Endothelial cell of umbilical vein (primary cell): ENCODE results near the gene CNTNAP2. TPM values are rescaled to one million over a fixed set of nuclear protein-coding genes. Genes with fewer than 3 reads are reported as not detected.

Experiments used
- BruUV-seq: library from RNA; stranded (reverse); fragments of 400-500 nt; replicated peaks from 2 replicates; lab custom pipeline; 2021; lab: Mats Ljungman, UMichigan
- CTCF ChIA-PET: fragments of 300-600, 350-600 bp; sonication (Branson Sonifier 250); formaldehyde crosslinking; loops from one replicate; lab custom pipeline; 2021; ENCODE audit warnings: antibody characterized with exemption, inconsistent platforms; lab: Charles Lee
- POLR2A ChIA-PET: fragments of 300-600, 350-600 bp; sonication (Branson Sonifier 250); formaldehyde crosslinking; loops from one replicate; lab custom pipeline; 2021; ENCODE audit warnings: antibody characterized with exemption, inconsistent platforms; lab: Charles Lee
- DNase-seq: peaks from one replicate; pipeline ENCODE4 v3.0.0-alpha.2; 2011; ENCODE audit warnings: low read depth, low spot score
- FAIRE-seq: peaks from 2 replicates; lab custom pipeline; 2011; peaks lifted over from hg19 to GRCh38; lab: Jason Lieb, UNC
- H2AFZ ChIP-seq: 2 replicates; pipeline ENCODE4 v1.6.0; 2012; ENCODE audit warnings: low read depth, low read length, control low read depth, inconsistent platforms
- H3K27ac ChIP-seq: 2 replicates; pipeline ENCODE4 v1.5.1; 2011; ENCODE audit warnings: low read depth, mild to moderate bottlenecking, control low read depth, low read length, moderate library complexity; ENCODE audit not compliant: insufficient read depth
- H3K27me3 ChIP-seq, 2 experiments: 2 replicates each; pipeline versions ENCODE4 v1.6.0 to v1.6.1; 2011; ENCODE audit warnings: low read length in 2 of 2, mixed read lengths in 1 of 2; ENCODE audit not compliant: control insufficient read depth in 2 of 2, insufficient read depth in 2 of 2
- H3K36me3 ChIP-seq, 2 experiments: 2 replicates in 1 of 2; 3 replicates in 1 of 2; pipeline ENCODE4 v1.5.1; 2011; ENCODE audit warnings: low read length in 2 of 2, mild to moderate bottlenecking in 1 of 2, moderate library complexity in 1 of 2; ENCODE audit not compliant: control insufficient read depth in 2 of 2, insufficient read depth in 2 of 2; ENCODE audit errors: extremely low read depth in 1 of 2
- H3K4me1 ChIP-seq: 3 replicates; pipeline ENCODE4 v1.5.1; 2011; ENCODE audit warnings: mild to moderate bottlenecking, low read length; ENCODE audit not compliant: control insufficient read depth, insufficient read depth; ENCODE audit errors: extremely low read depth
- H3K4me2 ChIP-seq: 2 replicates; pipeline ENCODE4 v1.6.1; 2011; ENCODE audit warnings: low read length, control low read depth, mixed read lengths; ENCODE audit not compliant: insufficient read depth
- H3K4me3 ChIP-seq, 3 experiments: fragments of 200-600 bp in 1 of 3; sonication (generic), shearing (Covaris generic) in 1 of 3; replicated peaks in 1 of 3; 2 replicates each; pipeline ENCODE4 v1.5.1; 2011 to 2016; ENCODE audit warnings: control low read depth in 3 of 3, low read length in 3 of 3, mild to moderate bottlenecking in 2 of 3, inconsistent platforms in 1 of 3, low read depth in 1 of 3, moderate library complexity in 1 of 3; ENCODE audit not compliant: insufficient read depth in 1 of 3
- H3K79me2 ChIP-seq: 2 replicates; pipeline ENCODE4 v1.6.0; 2012; ENCODE audit warnings: low read length, inconsistent platforms; ENCODE audit not compliant: control insufficient read depth, insufficient read depth
- H3K9ac ChIP-seq: replicated peaks from 2 replicates; pipeline ENCODE3; 2011; ENCODE audit warnings: low read length, control low read depth; ENCODE audit not compliant: insufficient read depth; ENCODE audit errors: extremely low read depth
- H3K9me1 ChIP-seq: replicated peaks from 3 replicates; pipeline ENCODE4 v1.6.0; 2011; ENCODE audit warnings: mild to moderate bottlenecking, low read length; ENCODE audit not compliant: control insufficient read depth, insufficient read depth; ENCODE audit errors: extremely low read depth
- H3K9me3 ChIP-seq: replicated peaks from 2 replicates; pipeline ENCODE4 v1.5.1; 2012; ENCODE audit warnings: low read length, inconsistent platforms; ENCODE audit not compliant: control insufficient read depth, insufficient read depth
- H4K20me1 ChIP-seq: replicated peaks from 2 replicates; pipeline ENCODE3; 2011; ENCODE audit warnings: mild to moderate bottlenecking, low read length; ENCODE audit not compliant: control insufficient read depth, insufficient read depth; ENCODE audit errors: extremely low read depth
- CTCF ChIP-seq, 2 donors: IDR thresholded peaks; 1 replicate in 1 of 2; 2 replicates in 1 of 2; pipeline ENCODE4 v1.5.1; 2011; ENCODE audit warnings: low read length in 2 of 2, mild to moderate bottlenecking in 2 of 2, moderate library complexity in 2 of 2, control low read depth in 1 of 2, inconsistent platforms in 1 of 2, low read depth in 1 of 2; ENCODE audit not compliant: insufficient read depth in 1 of 2; ENCODE audit errors: extremely low read depth in 1 of 2
- EZH2 ChIP-seq: IDR thresholded peaks from 2 replicates; pipeline ENCODE4 v1.6.1; 2012; ENCODE audit warnings: borderline replicate concordance, low read depth, mild to moderate bottlenecking, moderate library complexity, low read length, inconsistent platforms; ENCODE audit not compliant: severe bottlenecking
- FOS ChIP-seq: IDR thresholded peaks from 2 replicates; pipeline ENCODE4 v1.6.1; 2011; ENCODE audit warnings: mild to moderate bottlenecking, low read length, moderate library complexity, borderline replicate concordance; ENCODE audit not compliant: insufficient read depth
- GATA2 ChIP-seq: IDR thresholded peaks from 2 replicates; pipeline ENCODE4 v1.7.0; 2011; ENCODE audit warnings: low read depth, mild to moderate bottlenecking, moderate library complexity, mixed read lengths, low read length; ENCODE audit not compliant: insufficient read length, insufficient read depth
- JUN ChIP-seq: IDR thresholded peaks from 2 replicates; pipeline ENCODE4 v1.6.1; 2011; ENCODE audit warnings: borderline replicate concordance, low read depth; ENCODE audit not compliant: insufficient read length, insufficient read depth
- MYC ChIP-seq: IDR thresholded peaks from one replicate; pipeline ENCODE4 v1.6.1; 2011; ENCODE audit warnings: mild to moderate bottlenecking, low read depth, low read length
- POLR2A ChIP-seq: IDR thresholded peaks from 2 replicates; pipeline ENCODE4 v1.6.1; 2012; ENCODE audit warnings: low read depth, mild to moderate bottlenecking, control low read depth, low read length
- POLR2AphosphoS5 ChIP-seq: IDR thresholded peaks from 2 replicates; pipeline ENCODE4 v1.6.1; 2012; ENCODE audit warnings: low read depth, mild to moderate bottlenecking, control low read depth, low read length, moderate library complexity; ENCODE audit not compliant: insufficient read depth
- dilution Hi-C: fragments of 300-500 bp; cut with MboI; formaldehyde crosslinking; loops from one replicate; pipeline ENCODE4 v1.15.0; 2019; ENCODE audit warnings: low sequenced_read_pairs; ENCODE audit not compliant: extremely low pct_ligation_motif_present
- intact Hi-C: fragments of 100-400 bp; cut with micrococcal nuclease; formaldehyde crosslinking; loops from one replicate; pipeline ENCODE4 v1.10.0; 2022
- polyA plus RNA-seq, 4 experiments: library from polyadenylated mRNA; depleted of rRNA in 3 of 4; stranded (reverse) in 3 of 4; unstranded in 1 of 4; fragments of >200 nt; gene quantifications; 2 replicates each; pipeline versions ENCODE4 v1.2.1 to v1.2.3, GENCODE V29; 2011 to 2012; ENCODE audit warnings: missing spikeins in 1 of 4
- total RNA-seq: library from RNA; stranded (reverse); gene quantifications from 2 replicates; pipeline ENCODE4 v1.2.3, GENCODE V29; 2021
- TF ChIP-seq, protein P1 (sequence below): IDR thresholded peaks from 2 replicates; pipeline ENCODE4 v1.6.1; 2011; ENCODE audit not compliant: insufficient read depth, insufficient read length

The CNTNAP2 gene
- total and polyA plus RNA-seq, 2 donors (not counting 3 experiments of a cell fraction or from before 2014, with no cell fraction given), result not detected

- Histone ChIP-seq H3K9me1 (no peaks in the 10 kb centered on the region), H3K9me3 (peaks cover 2% of the 10 kb centered on the region), H3K27me3 (no peaks in the 10 kb centered on the region), H3K36me3 (no peaks in the 10 kb centered on the region), H3K27ac (no peak overlapping the region), H4K20me1 (no peaks in the 10 kb centered on the region), H3K4me2 (no peak overlapping the region), H3K4me1 (no peaks in the 10 kb centered on the region), H3K9ac (no peak overlapping the region), H3K4me3 (no peak overlapping the region), H3K79me2 (no peaks in the 10 kb centered on the region), H2AFZ (no peak overlapping the region)
- BruUV-seq, result no TSS peak
- TF ChIP-seq POLR2AphosphoS5, result no peak
- TF ChIP-seq CTCF (IDR thresholded peaks at IDR 0.05; ENCODE audit: extremely low read depth in 1 of 2, insufficient read depth in 1 of 2, low read depth in 1 of 2, low read length in 2 of 2), result no peak
- TF ChIP-seq, protein P1, sequence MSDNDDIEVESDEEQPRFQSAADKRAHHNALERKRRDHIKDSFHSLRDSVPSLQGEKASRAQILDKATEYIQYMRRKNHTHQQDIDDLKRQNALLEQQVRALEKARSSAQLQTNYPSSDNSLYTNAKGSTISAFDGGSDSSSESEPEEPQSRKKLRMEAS, result no peak
- TF ChIP-seq POLR2A, result no peak
- no peak for TF ChIP-seq MYC
- no peak for TF ChIP-seq GATA2
- no peak for TF ChIP-seq JUN
- TF ChIP-seq FOS, result no peak
- TF ChIP-seq EZH2, result no peak
- dilution Hi-C loops (no loop called here), intact Hi-C loops (no loop called here)
- ChIA-PET CTCF (interaction anchor here (1.2 kb wide), 1 partner anchor 40 kb away, joined by 3 read pairs; no protein-coding TSS in a partner anchor), POLR2A (no interaction called here)
- DNase-seq (no peak), FAIRE-seq (no peak)
These were observed 1741.8 kb downstream of the CNTNAP2 start for GRCh38 chr7:147858421-147858820.
